ENCODE data around the gene F3. TPM values are rescaled to one million over a fixed set of nuclear protein-coding genes. Genes with fewer than 3 reads are reported as not detected.
A peak's percentile ranks its signal among the peaks of the same experiment; 100 is the strongest.

The F3 gene
- total and polyA plus RNA-seq, 2 of the 13 experiments (the other 11 are each of a cell fraction or from before 2014, with no cell fraction given): 5.8 to 9.0 TPM

DNA sequence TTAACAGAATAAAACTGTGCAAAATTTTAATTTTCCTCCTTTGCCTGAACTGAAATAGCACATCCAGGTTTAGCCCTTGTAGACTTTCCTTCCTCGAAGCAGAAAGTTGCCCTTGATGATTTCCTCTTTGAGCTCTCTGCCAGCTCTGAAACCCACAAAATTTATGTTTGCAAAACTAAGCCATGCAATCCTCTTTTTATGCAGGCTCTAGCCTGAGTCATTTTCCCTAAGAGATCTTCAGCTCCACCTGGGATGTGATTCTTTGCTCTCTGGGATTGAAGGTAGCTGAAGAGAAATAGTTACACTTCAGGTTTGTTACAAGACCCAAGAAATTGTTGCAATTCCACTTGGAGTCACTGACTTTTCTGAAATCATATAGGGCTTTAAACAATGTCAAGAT, 1.4 kb upstream of the F3 start:
- BruUV-seq (replicated peaks): no TSS peak
- Histone ChIP-seq H3K9ac (ENCODE audit: insufficient read depth, low read depth, low read length) (no peak overlapping the region), H2AFZ (ENCODE audit: low read length) (no peak overlapping the region), H4K20me1 (ENCODE audit: insufficient read depth, low read length) (no peaks in the 10 kb centered on the region), H3K4me3 (replicated peaks in 1 of 3; ENCODE audit: insufficient read depth in 1 of 3, low read depth in 2 of 3, low read length in 3 of 3) (no peak overlapping the region), H3K4me2 (ENCODE audit: low read depth, low read length) (peak overlapping the region; percentile 91), H3K9me3 (ENCODE audit: low read length) (no peaks in the 10 kb centered on the region), H3K36me3 (replicated peaks in 1 of 2; ENCODE audit: control insufficient read depth in 1 of 2, insufficient read depth in 2 of 2, low read length in 2 of 2) (no peaks in the 10 kb centered on the region), H3K27me3 (ENCODE audit: control insufficient read depth in 1 of 2, insufficient read depth in 2 of 2, low read length in 2 of 2) (no peaks in the 10 kb centered on the region), H3K27ac (ENCODE audit: extremely low read length, insufficient read depth, low read length) (no peak overlapping the region), H3K79me2 (ENCODE audit: insufficient read depth, low read length) (peaks cover 4% of the 10 kb centered on the region), H3K4me1 (ENCODE audit: insufficient read depth, low read length) (peaks cover 51% of the 10 kb centered on the region)
- DNase-seq (ENCODE audit: low spot score) (no peak), ATAC-seq (no peak), FAIRE-seq (no peak)
- ChIA-PET POLR2A (no interaction called here), CTCF (ENCODE audit: low intra/inter-chr PET ratio, low total read pairs) (no interaction called here)
- WGBS (ENCODE audit: low lambda C conversion rate): 28% methylated on average over 1 of the region's 1 CpG
- intact Hi-C loops (cut with micrococcal nuclease; ENCODE audit: unreplicated experiment): loop anchor here (5.0 kb wide), 1 partner anchor 54 kb away; no protein-coding TSS in a partner anchor
- TF ChIP-seq NCOA1 (CRISPR knock-in tag; IDR thresholded peaks at IDR 0.05) (no peak), ZSCAN21 (CRISPR knock-in tag; IDR thresholded peaks at IDR 0.05; ENCODE audit: borderline replicate concordance) (no peak), MATR3 (CRISPR knock-in tag; IDR thresholded peaks at IDR 0.05) (no peak), CEBPB (IDR thresholded peaks at IDR 0.05; ENCODE audit: borderline replicate concordance, low read depth, low read length) (no peak), STAG1 (CRISPR knock-in tag; IDR thresholded peaks at IDR 0.05) (no peak), SOX6 (IDR thresholded peaks at IDR 0.05) (no peak), SOX6 (CRISPR knock-in tag; IDR thresholded peaks at IDR 0.05) (no peak), HNRNPUL1 (IDR thresholded peaks at IDR 0.05; ENCODE audit: low read depth, low read length) (no peak), IKZF4 (CRISPR knock-in tag; IDR thresholded peaks at IDR 0.05; ENCODE audit: borderline replicate concordance, low read depth, not compliant biosample characterization) (no peak)
- TF ChIP-seq, protein P1, sequence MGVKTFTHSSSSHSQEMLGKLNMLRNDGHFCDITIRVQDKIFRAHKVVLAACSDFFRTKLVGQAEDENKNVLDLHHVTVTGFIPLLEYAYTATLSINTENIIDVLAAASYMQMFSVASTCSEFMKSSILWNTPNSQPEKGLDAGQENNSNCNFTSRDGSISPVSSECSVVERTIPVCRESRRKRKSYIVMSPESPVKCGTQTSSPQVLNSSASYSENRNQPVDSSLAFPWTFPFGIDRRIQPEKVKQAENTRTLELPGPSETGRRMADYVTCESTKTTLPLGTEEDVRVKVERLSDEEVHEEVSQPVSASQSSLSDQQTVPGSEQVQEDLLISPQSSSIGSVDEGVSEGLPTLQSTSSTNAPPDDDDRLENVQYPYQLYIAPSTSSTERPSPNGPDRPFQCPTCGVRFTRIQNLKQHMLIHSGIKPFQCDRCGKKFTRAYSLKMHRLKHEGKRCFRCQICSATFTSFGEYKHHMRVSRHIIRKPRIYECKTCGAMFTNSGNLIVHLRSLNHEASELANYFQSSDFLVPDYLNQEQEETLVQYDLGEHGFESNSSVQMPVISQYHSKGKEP (CRISPR knock-in tag; IDR thresholded peaks at IDR 0.05): no peak
- TF ChIP-seq, protein P2, sequence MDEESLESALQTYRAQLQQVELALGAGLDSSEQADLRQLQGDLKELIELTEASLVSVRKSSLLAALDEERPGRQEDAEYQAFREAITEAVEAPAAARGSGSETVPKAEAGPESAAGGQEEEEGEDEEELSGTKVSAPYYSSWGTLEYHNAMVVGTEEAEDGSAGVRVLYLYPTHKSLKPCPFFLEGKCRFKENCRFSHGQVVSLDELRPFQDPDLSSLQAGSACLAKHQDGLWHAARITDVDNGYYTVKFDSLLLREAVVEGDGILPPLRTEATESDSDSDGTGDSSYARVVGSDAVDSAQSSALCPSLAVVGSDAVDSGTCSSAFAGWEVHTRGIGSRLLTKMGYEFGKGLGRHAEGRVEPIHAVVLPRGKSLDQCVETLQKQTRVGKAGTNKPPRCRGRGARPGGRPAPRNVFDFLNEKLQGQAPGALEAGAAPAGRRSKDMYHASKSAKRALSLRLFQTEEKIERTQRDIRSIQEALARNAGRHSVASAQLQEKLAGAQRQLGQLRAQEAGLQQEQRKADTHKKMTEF (CRISPR knock-in tag; IDR thresholded peaks at IDR 0.05): no peak
- TF ChIP-seq, protein P3, sequence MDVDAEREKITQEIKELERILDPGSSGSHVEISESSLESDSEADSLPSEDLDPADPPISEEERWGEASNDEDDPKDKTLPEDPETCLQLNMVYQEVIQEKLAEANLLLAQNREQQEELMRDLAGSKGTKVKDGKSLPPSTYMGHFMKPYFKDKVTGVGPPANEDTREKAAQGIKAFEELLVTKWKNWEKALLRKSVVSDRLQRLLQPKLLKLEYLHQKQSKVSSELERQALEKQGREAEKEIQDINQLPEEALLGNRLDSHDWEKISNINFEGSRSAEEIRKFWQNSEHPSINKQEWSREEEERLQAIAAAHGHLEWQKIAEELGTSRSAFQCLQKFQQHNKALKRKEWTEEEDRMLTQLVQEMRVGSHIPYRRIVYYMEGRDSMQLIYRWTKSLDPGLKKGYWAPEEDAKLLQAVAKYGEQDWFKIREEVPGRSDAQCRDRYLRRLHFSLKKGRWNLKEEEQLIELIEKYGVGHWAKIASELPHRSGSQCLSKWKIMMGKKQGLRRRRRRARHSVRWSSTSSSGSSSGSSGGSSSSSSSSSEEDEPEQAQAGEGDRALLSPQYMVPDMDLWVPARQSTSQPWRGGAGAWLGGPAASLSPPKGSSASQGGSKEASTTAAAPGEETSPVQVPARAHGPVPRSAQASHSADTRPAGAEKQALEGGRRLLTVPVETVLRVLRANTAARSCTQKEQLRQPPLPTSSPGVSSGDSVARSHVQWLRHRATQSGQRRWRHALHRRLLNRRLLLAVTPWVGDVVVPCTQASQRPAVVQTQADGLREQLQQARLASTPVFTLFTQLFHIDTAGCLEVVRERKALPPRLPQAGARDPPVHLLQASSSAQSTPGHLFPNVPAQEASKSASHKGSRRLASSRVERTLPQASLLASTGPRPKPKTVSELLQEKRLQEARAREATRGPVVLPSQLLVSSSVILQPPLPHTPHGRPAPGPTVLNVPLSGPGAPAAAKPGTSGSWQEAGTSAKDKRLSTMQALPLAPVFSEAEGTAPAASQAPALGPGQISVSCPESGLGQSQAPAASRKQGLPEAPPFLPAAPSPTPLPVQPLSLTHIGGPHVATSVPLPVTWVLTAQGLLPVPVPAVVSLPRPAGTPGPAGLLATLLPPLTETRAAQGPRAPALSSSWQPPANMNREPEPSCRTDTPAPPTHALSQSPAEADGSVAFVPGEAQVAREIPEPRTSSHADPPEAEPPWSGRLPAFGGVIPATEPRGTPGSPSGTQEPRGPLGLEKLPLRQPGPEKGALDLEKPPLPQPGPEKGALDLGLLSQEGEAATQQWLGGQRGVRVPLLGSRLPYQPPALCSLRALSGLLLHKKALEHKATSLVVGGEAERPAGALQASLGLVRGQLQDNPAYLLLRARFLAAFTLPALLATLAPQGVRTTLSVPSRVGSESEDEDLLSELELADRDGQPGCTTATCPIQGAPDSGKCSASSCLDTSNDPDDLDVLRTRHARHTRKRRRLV (CRISPR knock-in tag; IDR thresholded peaks at IDR 0.05): no peak
- in situ Hi-C loops (cut with HindIII; ENCODE audit: extremely low pct_ligation_motif_present, low pct_unique_long_range_greater_than_20kb): loop anchor here (25.0 kb wide), 1 partner anchor 494 kb away; no protein-coding TSS in a partner anchor
